GM10248 (cell line): ENCODE data around the gene UROD.

Experiments used
- CTCF ChIA-PET: fragments of 300-600 bp; sonication (Branson Sonifier 250); formaldehyde crosslinking; extraction: SDS; loops from one replicate; lab custom pipeline; 2021; ENCODE audit warnings: antibody characterized with exemption; lab: Yijun Ruan, JAX
- POLR2A ChIA-PET: fragments of 350-650 bp; sonication (Branson Sonifier 250); formaldehyde crosslinking; extraction: SDS; loops from one replicate; lab custom pipeline; 2020; ENCODE audit warnings: antibody characterized with exemption; lab: Yijun Ruan, JAX
- DNase-seq: peaks from one replicate; pipeline ENCODE4 v3.0.0; 2012; ENCODE audit errors: extremely low spot score
- TF ChIP-seq, protein P1 (sequence below): IDR thresholded peaks from 2 replicates; pipeline ENCODE4 v1.5.1; 2012; ENCODE audit warnings: mild to moderate bottlenecking, low read depth; ENCODE audit errors: extremely low read depth, missing control alignments, control extremely low read depth

UROD gene

DNA sequence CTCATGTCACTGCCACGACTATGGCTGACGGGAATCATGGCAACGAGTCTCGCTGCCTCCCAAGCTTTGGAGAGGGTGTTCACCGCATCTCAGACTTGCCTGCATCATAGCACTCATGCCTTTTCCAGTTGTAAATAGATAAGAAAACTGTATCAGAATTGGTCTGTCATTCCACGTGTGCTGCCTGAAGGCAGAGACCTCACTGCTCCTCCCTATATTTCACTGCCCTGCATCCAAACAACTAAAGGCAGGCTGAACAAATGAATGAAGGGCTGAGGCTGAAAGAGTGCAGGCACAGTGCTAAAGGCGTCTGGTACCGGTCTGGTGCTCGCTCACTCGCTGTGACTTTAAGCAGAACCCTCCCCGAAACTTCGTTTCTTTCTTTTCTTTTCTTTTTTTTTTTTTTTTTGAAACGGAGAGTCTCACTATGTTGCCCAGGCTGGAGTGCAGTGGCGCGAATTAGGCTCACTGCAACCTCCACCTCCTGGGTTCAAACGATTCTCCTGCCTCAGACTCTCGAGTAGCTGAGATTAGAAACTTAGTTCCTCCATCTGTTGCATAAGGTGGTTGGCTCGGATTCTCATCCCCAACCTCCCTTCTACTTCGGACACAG is 26.2 kb upstream of the UROD start:
- ChIA-PET CTCF (interaction anchor here (0.9 to 2.6 kb wide), 4 partner anchors 10 to 291 kb away, joined by 3 to 8 read pairs (median 3); partner anchors contain the start of gene PTCH2), POLR2A (interaction anchor here (0.7 to 1.5 kb wide), 3 partner anchors 26 to 329 kb away, joined by 4 to 6 read pairs (median 5); partner anchors contain the start of genes HECTD3 and UROD)
- DNase-seq, result no peak
- TF ChIP-seq, protein P1, sequence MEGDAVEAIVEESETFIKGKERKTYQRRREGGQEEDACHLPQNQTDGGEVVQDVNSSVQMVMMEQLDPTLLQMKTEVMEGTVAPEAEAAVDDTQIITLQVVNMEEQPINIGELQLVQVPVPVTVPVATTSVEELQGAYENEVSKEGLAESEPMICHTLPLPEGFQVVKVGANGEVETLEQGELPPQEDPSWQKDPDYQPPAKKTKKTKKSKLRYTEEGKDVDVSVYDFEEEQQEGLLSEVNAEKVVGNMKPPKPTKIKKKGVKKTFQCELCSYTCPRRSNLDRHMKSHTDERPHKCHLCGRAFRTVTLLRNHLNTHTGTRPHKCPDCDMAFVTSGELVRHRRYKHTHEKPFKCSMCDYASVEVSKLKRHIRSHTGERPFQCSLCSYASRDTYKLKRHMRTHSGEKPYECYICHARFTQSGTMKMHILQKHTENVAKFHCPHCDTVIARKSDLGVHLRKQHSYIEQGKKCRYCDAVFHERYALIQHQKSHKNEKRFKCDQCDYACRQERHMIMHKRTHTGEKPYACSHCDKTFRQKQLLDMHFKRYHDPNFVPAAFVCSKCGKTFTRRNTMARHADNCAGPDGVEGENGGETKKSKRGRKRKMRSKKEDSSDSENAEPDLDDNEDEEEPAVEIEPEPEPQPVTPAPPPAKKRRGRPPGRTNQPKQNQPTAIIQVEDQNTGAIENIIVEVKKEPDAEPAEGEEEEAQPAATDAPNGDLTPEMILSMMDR, result no peak

DNA sequence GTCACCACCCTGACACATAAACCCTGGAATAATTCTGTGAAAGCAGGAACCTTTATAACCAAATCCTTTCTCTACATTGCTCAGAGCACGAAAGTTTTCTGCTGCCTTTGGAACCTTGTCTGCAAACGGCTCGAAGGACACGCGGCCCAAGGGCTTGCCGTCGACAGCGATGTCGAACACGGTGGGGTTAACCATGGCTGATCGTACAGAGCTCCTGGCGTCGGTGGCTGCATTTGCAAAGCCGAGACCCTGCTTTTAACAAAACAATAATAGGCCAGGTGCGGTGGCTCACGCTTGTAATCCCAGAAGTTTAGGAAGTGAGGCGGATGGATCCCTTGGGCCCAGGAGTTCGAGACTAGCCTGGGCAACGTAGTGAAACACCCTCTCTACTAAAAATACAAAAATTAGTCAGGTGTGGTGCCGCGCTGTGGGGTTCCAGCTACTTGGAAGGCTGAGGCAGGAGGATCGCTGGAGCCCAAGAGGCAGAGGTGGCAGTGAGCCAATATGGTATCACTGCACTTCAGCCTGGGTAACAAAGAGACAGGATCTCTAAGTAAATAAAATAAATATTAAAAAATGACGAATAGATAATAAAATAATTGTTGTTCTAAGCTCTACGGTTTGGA is 23.4 kb upstream of the UROD start:
- TF ChIP-seq, protein P1, result no peak
- ChIA-PET CTCF (interaction anchor here (0.8 to 2.6 kb wide), 5 partner anchors 16 to 314 kb away, joined by 3 to 8 read pairs (median 4); partner anchors contain the start of gene HECTD3), POLR2A (no interaction called here)
- no peak for DNase-seq

DNA sequence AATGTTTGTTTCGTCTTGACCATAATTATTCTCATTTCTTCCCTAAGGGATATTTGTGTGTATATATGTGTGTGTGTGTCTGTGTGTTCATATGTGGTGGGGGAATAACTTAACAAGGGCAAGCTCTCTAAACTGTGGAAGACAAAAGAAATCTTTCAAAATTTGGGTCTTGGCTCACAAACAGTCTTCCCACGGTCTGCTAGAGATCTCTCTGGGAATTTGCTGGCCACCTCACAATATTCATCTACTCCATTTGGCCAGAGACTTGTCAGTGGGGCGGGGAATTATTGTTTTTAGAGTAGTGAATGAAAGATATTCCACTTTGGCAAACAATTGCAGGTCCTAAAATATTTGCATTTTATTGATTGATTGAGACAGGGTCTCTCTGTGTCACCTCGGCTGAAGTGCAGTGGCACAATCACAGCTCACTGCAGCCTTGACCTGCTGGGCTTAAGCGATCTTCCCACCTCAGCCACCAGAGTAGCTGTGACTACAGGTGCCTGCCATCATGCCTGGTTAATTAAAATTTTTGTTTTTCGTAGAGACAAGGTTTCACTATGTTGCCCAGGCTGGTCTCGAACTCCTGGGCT is 17.6 kb upstream of the UROD start:
- ChIA-PET CTCF (interaction anchor here (1.0 to 1.2 kb wide), 3 partner anchors 10 to 365 kb away, joined by 3 to 4 read pairs (median 3); partner anchors contain the start of genes HECTD3 and UROD), POLR2A (no interaction called here)
- TF ChIP-seq, protein P1, result no peak
- DNase-seq, result no peak

DNA sequence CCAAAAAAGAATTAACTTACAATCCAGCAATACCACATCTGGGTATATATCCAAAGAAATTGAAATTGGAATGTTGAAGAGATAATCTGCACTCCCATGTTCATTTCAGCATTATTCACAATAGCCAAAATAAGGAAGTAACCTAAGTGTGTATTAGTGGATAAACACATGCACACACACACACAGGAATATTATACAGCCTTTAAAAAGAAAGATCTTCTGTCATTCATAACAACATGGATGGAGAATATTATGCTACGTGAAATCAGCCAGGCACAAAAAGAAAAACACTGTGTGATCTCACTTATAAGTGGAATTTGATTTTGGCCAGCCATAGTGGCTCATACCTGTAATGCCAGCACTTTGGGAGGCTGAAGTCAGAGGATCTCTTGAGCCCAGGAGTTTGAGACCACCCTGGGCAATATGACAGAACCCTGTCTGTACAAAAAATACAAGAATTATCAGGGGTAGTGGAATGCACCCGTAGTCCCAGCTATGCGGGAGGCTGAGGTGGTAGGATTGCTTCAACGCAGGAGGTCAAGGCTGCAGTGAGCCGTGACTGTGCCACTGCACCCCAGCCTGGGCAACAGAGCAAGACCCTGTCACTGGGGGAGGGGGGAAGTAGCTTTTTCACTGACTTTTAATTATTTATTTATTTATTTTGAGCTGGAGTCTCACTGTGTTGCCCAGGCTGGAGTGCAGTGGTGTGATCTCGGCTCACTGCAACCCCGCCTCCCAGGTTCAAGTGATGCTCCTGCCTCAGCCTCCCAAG is 16.4 kb upstream of the UROD start:
- CTCF ChIA-PET, result interaction anchor here (1.0 to 4.4 kb wide), 2 partner anchors 9 to 23 kb away, joined by 3 to 18 read pairs; partner anchors contain the start of gene EIF2B3
- TF ChIP-seq, protein P1, result no peak
- no peak for DNase-seq
- POLR2A ChIA-PET, result no interaction called here

DNA sequence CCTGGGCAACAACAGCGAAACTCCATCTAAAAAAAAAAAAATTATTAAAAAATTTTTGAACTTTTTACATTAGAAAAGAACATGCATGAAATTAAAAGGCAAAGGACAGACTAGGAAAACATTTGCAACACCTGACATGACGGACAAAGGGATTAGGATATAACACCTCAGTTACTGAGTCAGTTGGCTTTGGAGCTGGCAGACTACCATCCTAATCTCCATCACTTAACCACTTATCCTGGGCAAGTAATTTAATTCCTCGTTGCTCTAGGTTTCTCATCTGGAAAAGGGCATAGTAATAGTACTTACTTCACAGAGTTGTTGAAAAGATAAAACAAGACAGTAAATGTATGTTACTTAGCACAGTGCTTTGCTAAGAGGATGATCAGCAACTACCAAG is 12.8 kb upstream of the UROD start:
- DNase-seq, result no peak
- TF ChIP-seq, protein P1, result no peak
- CTCF ChIA-PET, result interaction anchor here (1.3 to 4.4 kb wide), 3 partner anchors 11 to 20 kb away, joined by 3 to 18 read pairs (median 6); partner anchors contain the start of genes HECTD3 and UROD
- POLR2A ChIA-PET, result interaction anchor here (0.7 kb wide), 1 partner anchor 211 kb away, joined by 3 read pairs; the partner anchor contains the start of gene BEST4
